SK-N-SH (cell line): Measurements from ENCODE around the gene PACSIN3. TPM values are rescaled to one million over a fixed set of nuclear protein-coding genes. Genes with fewer than 3 reads are reported as not detected.

ENCODE experiments used
- CTCF ChIA-PET: fragments of 300-600, 350-600 bp; formaldehyde crosslinking; extraction: SDS; loops from one replicate; lab custom pipeline; 2021; lab: Yijun Ruan, JAX
- POLR2A ChIA-PET: fragments of 350-600 bp; sonication (Branson Sonifier 250); formaldehyde crosslinking; extraction: SDS; loops from one replicate; lab custom pipeline; 2020; ENCODE audit warnings: antibody characterized with exemption, inconsistent platforms; lab: Yijun Ruan, JAX
- DNase-seq: peaks from one replicate; pipeline ENCODE4 v3.0.0; 2012
- H2AFZ ChIP-seq: fragments of 200-600 bp; sonication (generic); 2 replicates; pipeline ENCODE4 v1.8.1; 2016; ENCODE audit warnings: antibody characterized with exemption, mild to moderate bottlenecking, low read depth
- H3F3A ChIP-seq: fragments of 200-600 bp; sonication (generic); replicated peaks from 2 replicates; pipeline ENCODE3; 2016; ENCODE audit warnings: antibody characterized with exemption, mild to moderate bottlenecking; ENCODE audit not compliant: insufficient read depth
- H3K27ac ChIP-seq, 2 experiments: fragments of 200-500 bp in 1 of 2; fragments of 200-600 bp in 1 of 2; sonication (Bioruptor generic) in 1 of 2; sonication (generic), shearing (Covaris generic) in 1 of 2; 2 replicates each; pipeline versions ENCODE4 v1.5.1 to v1.6.1; 2014 to 2016; ENCODE audit warnings: low read depth in 2 of 2, inconsistent platforms in 1 of 2, low read length in 1 of 2, mild to moderate bottlenecking in 1 of 2, mixed read lengths in 1 of 2
- H3K27me3 ChIP-seq: fragments of 200-600 bp; sonication (generic), shearing (Covaris generic); 2 replicates; pipeline ENCODE4 v1.6.1; 2016; ENCODE audit warnings: mixed run types; ENCODE audit not compliant: insufficient read depth
- H3K36me3 ChIP-seq, 2 experiments: fragments of 200-500 bp in 1 of 2; fragments of 200-600 bp in 1 of 2; sonication (Bioruptor generic) in 1 of 2; sonication (generic) in 1 of 2; replicated peaks in 1 of 2; 2 replicates each; pipeline versions ENCODE3 to v1.5.1; 2014 to 2016; ENCODE audit warnings: low read length in 1 of 2, mild to moderate bottlenecking in 1 of 2; ENCODE audit not compliant: insufficient read depth in 2 of 2, control insufficient read depth in 1 of 2
- H3K4me1 ChIP-seq, 2 experiments: fragments of 200-500 bp in 1 of 2; fragments of 200-600 bp in 1 of 2; sonication (Bioruptor generic) in 1 of 2; sonication (generic), shearing (Covaris generic) in 1 of 2; 2 replicates each; pipeline versions ENCODE4 v1.5.1 to v1.6.1; 2014 to 2016; ENCODE audit warnings: low read depth in 1 of 2, low read length in 1 of 2, mixed run types in 1 of 2; ENCODE audit not compliant: insufficient read depth in 2 of 2, control insufficient read depth in 1 of 2
- H3K4me2 ChIP-seq: fragments of 200-600 bp; sonication (generic), shearing (Covaris generic); 2 replicates; pipeline ENCODE4 v1.6.1; 2017; ENCODE audit warnings: mixed run types
- H3K4me3 ChIP-seq, 2 experiments: fragments of 200-500 bp in 1 of 2; fragments of 200-600 bp in 1 of 2; sonication (Bioruptor generic) in 1 of 2; sonication (generic), shearing (Covaris generic) in 1 of 2; 2 replicates each; pipeline versions ENCODE4 v1.5.1 to v1.8.1; 2014 to 2016; ENCODE audit warnings: low read depth in 2 of 2, inconsistent platforms in 1 of 2, low read length in 1 of 2, mild to moderate bottlenecking in 1 of 2, mixed read lengths in 1 of 2, moderate library complexity in 1 of 2
- H3K79me2 ChIP-seq: fragments of 200-600 bp; sonication (generic); 2 replicates; pipeline ENCODE4 v1.8.1; 2017; ENCODE audit warnings: mild to moderate bottlenecking; ENCODE audit not compliant: insufficient read depth
- H3K9ac ChIP-seq: fragments of 200-600 bp; sonication (generic); 2 replicates; pipeline ENCODE4 v1.6.1; 2017; ENCODE audit warnings: mixed run types
- H3K9me2 ChIP-seq: fragments of 200-600 bp; sonication (generic); 2 replicates; pipeline ENCODE4 v1.6.1; 2017; ENCODE audit warnings: mixed run types
- H3K9me3 ChIP-seq: fragments of 200-600 bp; sonication (generic); 2 replicates; pipeline ENCODE4 v1.6.1; 2017; ENCODE audit warnings: mixed run types, mild to moderate bottlenecking, moderate library complexity
- H4K20me1 ChIP-seq: fragments of 200-600 bp; sonication (generic); 2 replicates; pipeline ENCODE4 v1.6.1; 2017; ENCODE audit warnings: mild to moderate bottlenecking, mixed run types; ENCODE audit not compliant: insufficient read depth
- EZH2phosphoT487 ChIP-seq: fragments of 200-600 bp; sonication (generic); IDR thresholded peaks from 2 replicates; pipeline ENCODE4 v1.6.1; 2017; ENCODE audit warnings: low read depth, mixed run types, mild to moderate bottlenecking, antibody characterized with exemption, moderate library complexity, borderline replicate concordance
- GATA2 ChIP-seq: sonication (generic); formaldehyde crosslinking; IDR thresholded peaks from 2 replicates; pipeline ENCODE4 v1.5.0; 2020; ENCODE audit warnings: mild to moderate bottlenecking, missing genetic modification reagents
- SIN3A ChIP-seq: IDR thresholded peaks from 2 replicates; pipeline ENCODE4 v1.6.1; 2012; ENCODE audit warnings: low read depth, mild to moderate bottlenecking, low read length, moderate library complexity, borderline replicate concordance
- WGBS: methylation state at CpG from one replicate; pipeline ENCODE4 v1.1.6; 2017; ENCODE audit warnings: low lambda C conversion rate; 5-methylcytosine and 5-hydroxymethylcytosine counted together
- polyA plus RNA-seq, 3 experiments: library from polyadenylated mRNA; depleted of rRNA; stranded (reverse); fragments of >200 nt; gene quantifications; 2 replicates each; pipeline ENCODE4 v1.2.3, GENCODE V29; 2012
- TF ChIP-seq, protein P1 (sequence below): fragments of 150-350 bp; IDR thresholded peaks from 2 replicates; pipeline ENCODE4 v1.6.1; 2016; ENCODE audit warnings: mild to moderate bottlenecking, low read depth, low read length
- TF ChIP-seq, protein P2 (sequence below): fragments of 200-600 bp; sonication (generic); IDR thresholded peaks from 2 replicates; pipeline ENCODE4 v1.6.1; 2017; ENCODE audit warnings: antibody characterized with exemption, mild to moderate bottlenecking, moderate library complexity
- TF ChIP-seq, protein P3 (sequence below): IDR thresholded peaks from 2 replicates; pipeline ENCODE4 v1.4.0; 2012; ENCODE audit warnings: low read depth
- TF ChIP-seq, protein P4 (sequence below): fragments of 150-350 bp; IDR thresholded peaks from 2 replicates; pipeline ENCODE4 v1.6.1; 2017; ENCODE audit warnings: antibody characterized with exemption, low read length, low read depth, borderline replicate concordance
- TF ChIP-seq, protein P5 (sequence below): IDR thresholded peaks from 2 replicates; pipeline ENCODE4; 2012

The PACSIN3 gene
- polyA plus RNA-seq, 1 of the 3 experiments (the other 2 are of a cell fraction) = 31.1 TPM

DNA sequence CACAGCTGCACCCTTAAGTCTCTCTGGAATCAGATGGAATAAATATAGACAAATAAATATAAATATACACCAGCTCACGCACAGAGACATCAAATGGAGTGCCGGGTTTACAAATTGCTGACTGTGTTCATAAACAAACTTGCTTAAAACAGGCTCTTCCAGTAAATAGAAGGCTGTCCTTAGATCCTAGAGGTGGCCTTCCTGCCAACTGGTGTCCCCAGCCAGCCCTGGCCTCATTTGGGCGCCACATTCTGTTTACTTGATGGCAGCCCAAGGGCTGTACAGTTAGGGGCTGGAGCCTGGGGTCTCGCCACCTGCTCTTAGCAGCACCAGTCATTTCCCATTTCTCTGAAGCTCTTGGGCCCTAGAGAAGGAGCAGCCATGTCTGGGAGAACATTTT is 30.4 kb downstream of the PACSIN3 start:
- Histone ChIP-seq H3K9ac (no peak overlapping the region), H3F3A (peaks cover 23% of the 10 kb centered on the region), H4K20me1 (no peaks in the 10 kb centered on the region; the same call in 1 of the 2 replicates), H3K9me3 (no peaks in the 10 kb centered on the region), H3K27me3 (no peaks in the 10 kb centered on the region), H3K27ac (no peak overlapping the region), H3K4me2 (no peak overlapping the region), H3K9me2 (no peaks in the 10 kb centered on the region), H2AFZ (no peak overlapping the region), H3K4me1 (peaks cover 11 to 20% of the 10 kb centered on the region in 2 experiments; a peak in 2 of 4 replicates), H3K79me2 (no peaks in the 10 kb centered on the region), H3K36me3 (peaks cover 0 to 13% of the 10 kb centered on the region in 2 experiments), H3K4me3 (no peak overlapping the region)
- TF ChIP-seq GATA2 (no peak), EZH2phosphoT487 (no peak), SIN3A (no peak)
- TF ChIP-seq, protein P1, sequence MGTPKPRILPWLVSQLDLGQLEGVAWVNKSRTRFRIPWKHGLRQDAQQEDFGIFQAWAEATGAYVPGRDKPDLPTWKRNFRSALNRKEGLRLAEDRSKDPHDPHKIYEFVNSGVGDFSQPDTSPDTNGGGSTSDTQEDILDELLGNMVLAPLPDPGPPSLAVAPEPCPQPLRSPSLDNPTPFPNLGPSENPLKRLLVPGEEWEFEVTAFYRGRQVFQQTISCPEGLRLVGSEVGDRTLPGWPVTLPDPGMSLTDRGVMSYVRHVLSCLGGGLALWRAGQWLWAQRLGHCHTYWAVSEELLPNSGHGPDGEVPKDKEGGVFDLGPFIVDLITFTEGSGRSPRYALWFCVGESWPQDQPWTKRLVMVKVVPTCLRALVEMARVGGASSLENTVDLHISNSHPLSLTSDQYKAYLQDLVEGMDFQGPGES = no peak
- TF ChIP-seq, protein P2, sequence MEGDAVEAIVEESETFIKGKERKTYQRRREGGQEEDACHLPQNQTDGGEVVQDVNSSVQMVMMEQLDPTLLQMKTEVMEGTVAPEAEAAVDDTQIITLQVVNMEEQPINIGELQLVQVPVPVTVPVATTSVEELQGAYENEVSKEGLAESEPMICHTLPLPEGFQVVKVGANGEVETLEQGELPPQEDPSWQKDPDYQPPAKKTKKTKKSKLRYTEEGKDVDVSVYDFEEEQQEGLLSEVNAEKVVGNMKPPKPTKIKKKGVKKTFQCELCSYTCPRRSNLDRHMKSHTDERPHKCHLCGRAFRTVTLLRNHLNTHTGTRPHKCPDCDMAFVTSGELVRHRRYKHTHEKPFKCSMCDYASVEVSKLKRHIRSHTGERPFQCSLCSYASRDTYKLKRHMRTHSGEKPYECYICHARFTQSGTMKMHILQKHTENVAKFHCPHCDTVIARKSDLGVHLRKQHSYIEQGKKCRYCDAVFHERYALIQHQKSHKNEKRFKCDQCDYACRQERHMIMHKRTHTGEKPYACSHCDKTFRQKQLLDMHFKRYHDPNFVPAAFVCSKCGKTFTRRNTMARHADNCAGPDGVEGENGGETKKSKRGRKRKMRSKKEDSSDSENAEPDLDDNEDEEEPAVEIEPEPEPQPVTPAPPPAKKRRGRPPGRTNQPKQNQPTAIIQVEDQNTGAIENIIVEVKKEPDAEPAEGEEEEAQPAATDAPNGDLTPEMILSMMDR = no peak
- TF ChIP-seq, protein P3, sequence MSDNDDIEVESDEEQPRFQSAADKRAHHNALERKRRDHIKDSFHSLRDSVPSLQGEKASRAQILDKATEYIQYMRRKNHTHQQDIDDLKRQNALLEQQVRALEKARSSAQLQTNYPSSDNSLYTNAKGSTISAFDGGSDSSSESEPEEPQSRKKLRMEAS = no peak
- ChIA-PET CTCF (interaction anchor here (1.4 to 7.3 kb wide), 5 partner anchors 13 to 262 kb away, joined by 4 to 170 read pairs (median 8); partner anchors contain the start of gene LRP4), POLR2A (no interaction called here)
- no peak for DNase-seq
- 92% methylated on average over 3 of the region's 4 CpGs for WGBS

DNA sequence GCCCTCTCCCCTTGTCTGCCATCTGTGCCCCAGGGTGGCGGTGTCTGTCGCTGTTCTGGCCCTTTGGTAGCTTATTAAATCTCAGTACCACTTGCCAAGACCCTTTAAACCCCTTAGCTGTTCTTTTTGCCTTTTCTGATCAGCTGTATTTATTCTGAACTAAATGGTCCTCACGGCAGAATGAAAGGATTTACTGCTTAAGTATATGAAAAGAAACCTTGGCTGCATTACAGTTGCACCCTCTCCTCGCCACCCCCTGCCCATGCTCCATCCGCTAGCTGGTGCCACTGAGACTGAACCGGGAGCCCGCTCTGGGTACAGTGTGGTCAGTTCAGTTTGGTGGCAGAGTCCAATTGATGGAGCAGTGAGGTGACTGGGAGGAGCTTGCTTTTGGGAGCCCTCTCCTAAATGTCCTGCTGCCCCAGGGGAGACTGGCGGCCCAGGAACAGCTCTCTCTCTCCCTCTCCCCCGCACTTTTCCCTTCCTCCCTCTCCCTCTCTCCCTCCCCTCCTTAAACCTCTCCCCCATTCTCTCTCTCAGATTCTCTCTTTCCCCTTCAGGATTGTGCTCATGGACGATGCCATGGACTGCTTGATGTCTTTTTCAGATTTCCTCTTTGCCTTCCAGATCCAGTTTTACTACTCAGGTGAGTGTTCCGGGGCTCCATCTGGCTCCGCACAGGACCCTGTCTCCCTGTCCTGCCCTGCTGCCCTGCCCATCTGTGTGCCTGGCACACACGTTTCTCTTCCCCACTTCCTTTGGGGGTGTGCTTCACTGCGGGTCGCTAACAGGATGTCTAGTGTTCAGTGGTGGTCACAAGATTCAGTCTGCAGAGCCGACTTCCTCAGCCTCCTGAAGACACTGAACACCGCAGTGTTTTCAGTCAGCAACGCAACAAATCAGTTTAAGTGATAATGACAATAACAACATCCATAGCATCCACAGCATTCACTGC is 31.3 kb downstream of the PACSIN3 start:
- CTCF ChIA-PET = interaction anchor here (0.5 to 7.3 kb wide), 10 partner anchors 9 to 345 kb away, joined by 3 to 170 read pairs (median 8); partner anchors contain the start of gene LRP4
- Histone ChIP-seq H3K9ac (no peak overlapping the region), H3K4me2 (no peak overlapping the region), H4K20me1 (no peaks in the 10 kb centered on the region; the same call in 1 of the 2 replicates), H3K36me3 (peaks cover 0 to 13% of the 10 kb centered on the region in 2 experiments), H3F3A (peaks cover 19% of the 10 kb centered on the region), H3K4me3 (no peak overlapping the region), H3K9me3 (no peaks in the 10 kb centered on the region), H2AFZ (no peak overlapping the region), H3K27me3 (no peaks in the 10 kb centered on the region), H3K79me2 (no peaks in the 10 kb centered on the region), H3K4me1 (peaks cover 11 to 20% of the 10 kb centered on the region in 2 experiments; a peak in 2 of 4 replicates), H3K27ac (peak overlapping the region in 1 of 2 experiments; percentile 49; a peak in 2 of 4 replicates), H3K9me2 (no peaks in the 10 kb centered on the region)
- DNase-seq = no peak
- POLR2A ChIA-PET = no interaction called here
- TF ChIP-seq, protein P4, sequence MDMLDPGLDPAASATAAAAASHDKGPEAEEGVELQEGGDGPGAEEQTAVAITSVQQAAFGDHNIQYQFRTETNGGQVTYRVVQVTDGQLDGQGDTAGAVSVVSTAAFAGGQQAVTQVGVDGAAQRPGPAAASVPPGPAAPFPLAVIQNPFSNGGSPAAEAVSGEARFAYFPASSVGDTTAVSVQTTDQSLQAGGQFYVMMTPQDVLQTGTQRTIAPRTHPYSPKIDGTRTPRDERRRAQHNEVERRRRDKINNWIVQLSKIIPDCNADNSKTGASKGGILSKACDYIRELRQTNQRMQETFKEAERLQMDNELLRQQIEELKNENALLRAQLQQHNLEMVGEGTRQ = no peak
- TF ChIP-seq, protein P5, sequence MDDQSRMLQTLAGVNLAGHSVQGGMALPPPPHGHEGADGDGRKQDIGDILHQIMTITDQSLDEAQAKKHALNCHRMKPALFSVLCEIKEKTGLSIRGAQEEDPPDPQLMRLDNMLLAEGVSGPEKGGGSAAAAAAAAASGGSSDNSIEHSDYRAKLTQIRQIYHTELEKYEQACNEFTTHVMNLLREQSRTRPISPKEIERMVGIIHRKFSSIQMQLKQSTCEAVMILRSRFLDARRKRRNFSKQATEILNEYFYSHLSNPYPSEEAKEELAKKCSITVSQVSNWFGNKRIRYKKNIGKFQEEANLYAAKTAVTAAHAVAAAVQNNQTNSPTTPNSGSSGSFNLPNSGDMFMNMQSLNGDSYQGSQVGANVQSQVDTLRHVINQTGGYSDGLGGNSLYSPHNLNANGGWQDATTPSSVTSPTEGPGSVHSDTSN = no peak
- 90% methylated on average over 18 of the region's 18 CpGs for WGBS
